Neural cell (in vitro differentiated cells): ENCODE results near the gene TRPV3.

Source experiments
- EZH2 ChIP-seq: fragments of 200-600, 300-800 bp; shearing (Covaris generic), sonication (generic); IDR thresholded peaks from 2 replicates; pipeline ENCODE4 v1.6.1; 2014; ENCODE audit warnings: antibody characterized with exemption, low read length, borderline replicate concordance, mild to moderate bottlenecking; ENCODE audit not compliant: insufficient read depth, poor library complexity, severe bottlenecking
- TF ChIP-seq, protein P1 (sequence below): fragments of 450-650 bp; IDR thresholded peaks from 2 replicates; pipeline ENCODE4 v1.5.1; 2014; ENCODE audit warnings: antibody characterized with exemption, mild to moderate bottlenecking, moderate library complexity; ENCODE audit not compliant: poor library complexity, severe bottlenecking

GRCh38 chr17:3574231-3574630, 16.6 kb upstream of the TRPV3 start:
- TF ChIP-seq, protein P1, sequence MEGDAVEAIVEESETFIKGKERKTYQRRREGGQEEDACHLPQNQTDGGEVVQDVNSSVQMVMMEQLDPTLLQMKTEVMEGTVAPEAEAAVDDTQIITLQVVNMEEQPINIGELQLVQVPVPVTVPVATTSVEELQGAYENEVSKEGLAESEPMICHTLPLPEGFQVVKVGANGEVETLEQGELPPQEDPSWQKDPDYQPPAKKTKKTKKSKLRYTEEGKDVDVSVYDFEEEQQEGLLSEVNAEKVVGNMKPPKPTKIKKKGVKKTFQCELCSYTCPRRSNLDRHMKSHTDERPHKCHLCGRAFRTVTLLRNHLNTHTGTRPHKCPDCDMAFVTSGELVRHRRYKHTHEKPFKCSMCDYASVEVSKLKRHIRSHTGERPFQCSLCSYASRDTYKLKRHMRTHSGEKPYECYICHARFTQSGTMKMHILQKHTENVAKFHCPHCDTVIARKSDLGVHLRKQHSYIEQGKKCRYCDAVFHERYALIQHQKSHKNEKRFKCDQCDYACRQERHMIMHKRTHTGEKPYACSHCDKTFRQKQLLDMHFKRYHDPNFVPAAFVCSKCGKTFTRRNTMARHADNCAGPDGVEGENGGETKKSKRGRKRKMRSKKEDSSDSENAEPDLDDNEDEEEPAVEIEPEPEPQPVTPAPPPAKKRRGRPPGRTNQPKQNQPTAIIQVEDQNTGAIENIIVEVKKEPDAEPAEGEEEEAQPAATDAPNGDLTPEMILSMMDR, result no peak
- TF ChIP-seq EZH2, result no peak
